ENCODE data around the gene PCBP3.
A peak's percentile ranks its signal among the peaks of the same experiment; 100 is the strongest.

PCBP3 gene

GRCh38 chr21:45836268-45836655 lies 192.7 kb downstream of the PCBP3 start:
- no peak for TF ChIP-seq CTCF (IDR thresholded peaks at IDR 0.05; ENCODE audit: low read depth, low read length, missing control alignments)

GRCh38 chr21:45836694-45837670 lies 193.5 kb downstream of the PCBP3 start:
- no peak for TF ChIP-seq CTCF (IDR thresholded peaks at IDR 0.05; ENCODE audit: low read depth, low read length, missing control alignments)
- no peak overlapping the region for H3K4me3 ChIP-seq (ENCODE audit: low read depth, low read length)
- in situ Hi-C loops (cut with HindIII; ENCODE audit: low sequenced_read_pairs), result no loop called here
- no peak for DNase-seq (ENCODE audit: low read depth)

More at GRCh38 chr21:45836268-45836655, 192.7 kb downstream of the PCBP3 start:
- no peak for DNase-seq (ENCODE audit: low read depth)
- no peak overlapping the region for H3K4me3 ChIP-seq (ENCODE audit: low read depth, low read length)
- in situ Hi-C loops (cut with HindIII; ENCODE audit: low sequenced_read_pairs), result no loop called here

GRCh38 chr21:45837936-45838335 lies 194.4 kb downstream of the PCBP3 start:
- in situ Hi-C loops (cut with HindIII; ENCODE audit: low sequenced_read_pairs), result no loop called here
- no peak overlapping the region for H3K4me3 ChIP-seq (ENCODE audit: low read depth, low read length)
- TF ChIP-seq CTCF (IDR thresholded peaks at IDR 0.05; ENCODE audit: low read depth, low read length, missing control alignments), result no peak
- no peak for DNase-seq (ENCODE audit: low read depth)

- no peak for TF ChIP-seq CTCF (IDR thresholded peaks at IDR 0.05; ENCODE audit: low read depth, low read length, missing control alignments)
- in situ Hi-C loops (cut with HindIII; ENCODE audit: low sequenced_read_pairs), result no loop called here
- no peak overlapping the region for H3K4me3 ChIP-seq (ENCODE audit: low read depth, low read length)
- peak; percentile 38 for DNase-seq (ENCODE audit: low read depth)
These were observed 195.1 kb downstream of the PCBP3 start for GRCh38 chr21:45838634-45839033.

- no peak overlapping the region for H3K4me3 ChIP-seq (ENCODE audit: low read depth, low read length)
- no peak for TF ChIP-seq CTCF (IDR thresholded peaks at IDR 0.05; ENCODE audit: low read depth, low read length, missing control alignments)
- no peak for DNase-seq (ENCODE audit: low read depth)
- in situ Hi-C loops (cut with HindIII; ENCODE audit: low sequenced_read_pairs), result no loop called here
These were observed 195.7 kb downstream of the PCBP3 start for GRCh38 chr21:45839274-45839673.

- H3K4me3 ChIP-seq (ENCODE audit: low read depth, low read length), result no peak overlapping the region
- no peak for DNase-seq (ENCODE audit: low read depth)
- in situ Hi-C loops (cut with HindIII; ENCODE audit: low sequenced_read_pairs), result no loop called here
- TF ChIP-seq CTCF (IDR thresholded peaks at IDR 0.05; ENCODE audit: low read depth, low read length, missing control alignments), result no peak
These were observed 197.5 kb downstream of the PCBP3 start for GRCh38 chr21:45841033-45841432.

All from astrocyte of the cerebellum (primary cell).